Endodermal cell (in vitro differentiated cells): ENCODE results near the gene COMMD8. TPM values are rescaled to one million over a fixed set of nuclear protein-coding genes. Genes with fewer than 3 reads are reported as not detected.

Experiments
- DNase-seq: peaks from one replicate; pipeline ENCODE4 v3.0.0-alpha.2; 2017
- H3K27ac ChIP-seq: 2 replicates; pipeline ENCODE4 v1.5.1; 2013; ENCODE audit warnings: mild to moderate bottlenecking, low read depth, low read length, moderate library complexity
- H3K27me3 ChIP-seq: 2 replicates; pipeline ENCODE4 v1.6.1; 2013; ENCODE audit warnings: mild to moderate bottlenecking, low read length, moderate library complexity; ENCODE audit not compliant: insufficient read depth, control insufficient read depth, poor library complexity, severe bottlenecking
- H3K36me3 ChIP-seq: 2 replicates; pipeline ENCODE4 v1.7.0; 2013; ENCODE audit warnings: mild to moderate bottlenecking, low read length, moderate library complexity; ENCODE audit not compliant: control insufficient read depth, insufficient read depth
- H3K4me1 ChIP-seq: one replicate; pipeline ENCODE4 v1.7.0; 2013; ENCODE audit warnings: low read length; ENCODE audit not compliant: control insufficient read depth, insufficient read depth
- H3K4me3 ChIP-seq: 2 replicates; pipeline ENCODE4 v1.5.1; 2013; ENCODE audit warnings: mild to moderate bottlenecking, low read length, moderate library complexity
- H3K9ac ChIP-seq: 2 replicates; pipeline ENCODE4 v1.6.1; 2013; ENCODE audit warnings: mild to moderate bottlenecking, low read length, moderate library complexity; ENCODE audit not compliant: poor library complexity, severe bottlenecking; ENCODE audit errors: extremely low read depth
- H3K9me3 ChIP-seq: 2 replicates; pipeline ENCODE4 v1.6.1; 2013; ENCODE audit warnings: mild to moderate bottlenecking, low read length, moderate library complexity; ENCODE audit not compliant: control insufficient read depth
- H3K27ac Mint-ChIP-seq: 2 replicates; pipeline ENCODE4 v1.8.0; 2020; ENCODE audit warnings: mixed read lengths
- H3K27me3 Mint-ChIP-seq: 2 replicates; pipeline ENCODE4 v1.8.0; 2021; ENCODE audit warnings: mild to moderate bottlenecking, mixed read lengths; ENCODE audit not compliant: insufficient read depth
- H3K36me3 Mint-ChIP-seq: 2 replicates; pipeline ENCODE4 v1.8.0; 2020; ENCODE audit warnings: low read depth, mixed read lengths
- H3K4me1 Mint-ChIP-seq: 2 replicates; pipeline ENCODE4 v1.8.0; 2020; ENCODE audit warnings: mixed read lengths
- H3K4me3 Mint-ChIP-seq: 2 replicates; pipeline ENCODE4 v1.8.0; 2020; ENCODE audit warnings: mild to moderate bottlenecking, moderate library complexity, mixed read lengths
- H3K9me3 Mint-ChIP-seq: 2 replicates; pipeline ENCODE4 v1.8.0; 2020; ENCODE audit warnings: mild to moderate bottlenecking, mixed read lengths
- CTCF ChIP-seq: fragments of 200-600 bp; sonication (generic); conservative IDR thresholded peaks from 2 replicates; pipeline ENCODE4 v1.5.0; 2021; ENCODE audit warnings: antibody characterized with exemption, mild to moderate bottlenecking
- WGBS, 2 experiments: methylation state at CpG; one replicate each; pipeline versions ENCODE4 v1.1.5 to v1.1.7; 2013; ENCODE audit warnings: missing lambda C conversion rate in 2 of 2, mixed read lengths in 1 of 2; ENCODE audit not compliant: insufficient coverage in 1 of 2, insufficient read length in 1 of 2; 5-methylcytosine and 5-hydroxymethylcytosine counted together
- total RNA-seq, 2 donors: library from RNA; stranded (reverse); fragmentation: NEBNext Ultra II Directional in 1 of 2; extraction: Animal tissue kit (Norgen Biotek cat#: 25700) in 1 of 2; gene quantifications; 2 replicates in 1 of 2; 3 replicates in 1 of 2; pipeline ENCODE4 v1.2.1, GENCODE V29; 2021

The COMMD8 gene
- total RNA-seq, 2 donors from 2014 or later: 14.7 to 17.9 TPM

GRCh38 chr4:47475411-47475810, 11.9 kb upstream of the COMMD8 start:
- Mint-ChIP-seq H3K4me3 (no peak overlapping the region), H3K27me3 (no peaks in the 10 kb centered on the region)

GRCh38 chr4:47474799-47475198, 11.3 kb upstream of the COMMD8 start:
- Mint-ChIP-seq H3K4me3 (no peak overlapping the region), H3K27ac (no peak overlapping the region), H3K27me3 (no peaks in the 10 kb centered on the region), H3K4me1 (peaks cover 2% of the 10 kb centered on the region), H3K9me3 (no peaks in the 10 kb centered on the region), H3K36me3 (no peaks in the 10 kb centered on the region)
- Histone ChIP-seq H3K9ac (no peak overlapping the region), H3K27me3 (no peaks in the 10 kb centered on the region), H3K4me3 (no peak overlapping the region), H3K4me1 (no peaks in the 10 kb centered on the region), H3K9me3 (no peaks in the 10 kb centered on the region), H3K36me3 (no peaks in the 10 kb centered on the region), H3K27ac (no peak overlapping the region)
- 60 to 91% methylated on average over 1 to 3 of the region's 4 CpGs for WGBS, 2 experiments
- no peak for DNase-seq
- no peak for TF ChIP-seq CTCF

More at GRCh38 chr4:47475411-47475810, 11.9 kb upstream of the COMMD8 start:
- H3K36me3 Mint-ChIP-seq: no peaks in the 10 kb centered on the region
- H3K4me1 Mint-ChIP-seq: peaks cover 2% of the 10 kb centered on the region
- WGBS, 2 experiments: 91 to 100% methylated on average over 1 of the region's 1 CpG
- Histone ChIP-seq H3K9me3 (no peaks in the 10 kb centered on the region), H3K36me3 (no peaks in the 10 kb centered on the region), H3K4me3 (no peak overlapping the region), H3K27ac (no peak overlapping the region), H3K27me3 (no peaks in the 10 kb centered on the region), H3K9ac (no peak overlapping the region), H3K4me1 (no peaks in the 10 kb centered on the region)
- H3K9me3 Mint-ChIP-seq: no peaks in the 10 kb centered on the region
- DNase-seq: no peak
- H3K27ac Mint-ChIP-seq: no peak overlapping the region
- TF ChIP-seq CTCF: no peak

GRCh38 chr4:47473141-47473750, 9.7 kb upstream of the COMMD8 start:
- H3K4me3 Mint-ChIP-seq: no peak overlapping the region
- H3K4me1 ChIP-seq: no peaks in the 10 kb centered on the region
- H3K36me3 Mint-ChIP-seq: no peaks in the 10 kb centered on the region
- H3K36me3 ChIP-seq: no peaks in the 10 kb centered on the region
- H3K27ac ChIP-seq: no peak overlapping the region
- 91 to 92% methylated on average over 3 of the region's 3 CpGs for WGBS, 2 experiments
- no peak overlapping the region for H3K9ac ChIP-seq
- no peaks in the 10 kb centered on the region for H3K27me3 ChIP-seq
- no peaks in the 10 kb centered on the region for H3K9me3 ChIP-seq
- peaks cover 2% of the 10 kb centered on the region for H3K4me1 Mint-ChIP-seq
- H3K9me3 Mint-ChIP-seq: no peaks in the 10 kb centered on the region
- no peak for DNase-seq
- no peak overlapping the region for H3K27ac Mint-ChIP-seq
- H3K27me3 Mint-ChIP-seq: no peaks in the 10 kb centered on the region
- no peak overlapping the region for H3K4me3 ChIP-seq
- no peak for TF ChIP-seq CTCF
